Psoas muscle (tissue), 8 donors: ENCODE data around the gene NEK6. TPM values are rescaled to one million over a fixed set of nuclear protein-coding genes. Genes with fewer than 3 reads are reported as not detected.

Experiments used
- ATAC-seq, 4 donors: fragments of 200-7000 bp; cut with Tn5 transposase; one replicate each; pipeline ENCODE4 v1.9.1; 2020; ENCODE audit warnings: moderate library complexity in 3 of 4, mild to moderate bottlenecking in 2 of 4
- DNase-seq, 2 donors: peaks; one replicate each; pipeline ENCODE4 v3.0.0-alpha.2; 2020
- H3K27ac ChIP-seq: fragments of 200-600 bp; one replicate; pipeline ENCODE4 v1.8.0; 2022
- H3K27me3 ChIP-seq, 3 donors: fragments of 200-600 bp in 1 of 3; one replicate each; pipeline versions ENCODE4 v1.6.1 to v1.8.0; 2013 to 2022; ENCODE audit warnings: low read length in 2 of 3, mild to moderate bottlenecking in 2 of 3, moderate library complexity in 1 of 3; ENCODE audit not compliant: insufficient read depth in 3 of 3
- H3K36me3 ChIP-seq, 2 donors: fragments of 200-600 bp in 1 of 2; one replicate each; pipeline versions ENCODE4 v1.6.1 to v1.8.0; 2013 to 2022; ENCODE audit warnings: low read depth in 1 of 2, mild to moderate bottlenecking in 1 of 2, moderate library complexity in 1 of 2; ENCODE audit not compliant: insufficient read depth in 1 of 2
- H3K4me1 ChIP-seq: fragments of 200-600 bp; one replicate; pipeline ENCODE4 v1.8.0; 2022
- H3K4me3 ChIP-seq: fragments of 200-600 bp; one replicate; pipeline ENCODE4 v1.8.0; 2022; ENCODE audit warnings: mild to moderate bottlenecking
- H3K9me3 ChIP-seq: fragments of 200-600 bp; one replicate; pipeline ENCODE4 v1.8.0; 2022
- CTCF ChIP-seq: fragments of 200-600 bp; IDR thresholded peaks from one replicate; pipeline ENCODE4 v1.8.0; 2022; ENCODE audit warnings: antibody characterized with exemption
- WGBS, 3 donors: extraction: QIAGEN DNeasy Blood & Tissue Kit; methylation state at CpG; one replicate each; pipeline versions ENCODE4 v1.1.6 to v1.1.7; 2013; 5-methylcytosine and 5-hydroxymethylcytosine counted together
- intact Hi-C, 2 donors: fragments of 100-400 bp; cut with DNase I; formaldehyde crosslinking; loops; one replicate each; pipeline versions ENCODE4 v1.11.0 to v1.14.2; 2022
- polyA plus RNA-seq, 3 donors: library from polyadenylated mRNA; stranded (reverse); fragments of 200-250 nt; gene quantifications; one replicate each; pipeline ENCODE4 v1.2.3, GENCODE V29; 2013
- total RNA-seq, 4 donors: library from RNA; stranded (reverse); fragmentation: NEBNext Ultra II Directional in 2 of 4; extraction: Animal tissue kit (Norgen Biotek cat#: 25700) in 2 of 4; gene quantifications; one replicate each; pipeline versions ENCODE4 v1.2.1 to v1.2.4, GENCODE V29; 2021 to 2023
- donor health status: healthy with polysubstance abuse.
- donor health status: DM: no; HTN: no; CAD: no; lungs with moderate emphysema.
- donor health status: Bipolar disorder and iron deficiency.
- donor health status: healthy.
- donor health status: DM: yes; HTN: yes; CAD: no.
- donor health status: DM: no; HTN: no; CAD: no.
- donor health status: DM: no; HTN: no; CAD: no.
- donor health status: DM: yes; HTN: yes; CAD: no.

Gene NEK6
- total and polyA plus RNA-seq, 7 donors = 2.0 to 16.0 (median 5.3) TPM

GRCh38 chr9:124277420-124277819, 19.7 kb downstream of the NEK6 start:
- 87 to 90% (median 88%) methylated on average over 17 of the region's 17 CpGs for WGBS, 3 donors
- peaks cover 24% of the 10 kb centered on the region for H3K4me1 ChIP-seq
- H3K36me3 ChIP-seq = no peaks in the 10 kb centered on the region
- no peaks in the 10 kb centered on the region for H3K9me3 ChIP-seq
- H3K4me3 ChIP-seq = no peak overlapping the region
- no peak for DNase-seq
- no peak overlapping the region for H3K27ac ChIP-seq
- TF ChIP-seq CTCF = no peak
- intact Hi-C loops = no loop called here
- no peaks in the 10 kb centered on the region for H3K27me3 ChIP-seq
- ATAC-seq = no peak

- intact Hi-C loops = no loop called here
- ATAC-seq = no peak
- Histone ChIP-seq H3K27ac (no peak overlapping the region), H3K27me3 (no peaks in the 10 kb centered on the region), H3K4me1 (peaks cover 28% of the 10 kb centered on the region), H3K36me3 (no peaks in the 10 kb centered on the region), H3K9me3 (no peaks in the 10 kb centered on the region), H3K4me3 (no peak overlapping the region)
- no peak for TF ChIP-seq CTCF
- DNase-seq = no peak
- 87 to 93% (median 91%) methylated on average over 18 of the region's 18 CpGs for WGBS, 3 donors
Observed at GRCh38 chr9:124278054-124278540, 20.3 kb downstream of the NEK6 start.

GRCh38 chr9:124279531-124280175, 21.9 kb downstream of the NEK6 start:
- H3K27me3 ChIP-seq = no peaks in the 10 kb centered on the region
- H3K4me3 ChIP-seq = no peak overlapping the region
- DNase-seq (no peak), ATAC-seq (peak in 2 of 4 donors; percentile 12 to 40)
- TF ChIP-seq CTCF = no peak
- no peaks in the 10 kb centered on the region for H3K9me3 ChIP-seq
- no peaks in the 10 kb centered on the region for H3K36me3 ChIP-seq
- WGBS, 3 donors = 55 to 60% (median 58%) methylated on average over 11 of the region's 11 CpGs
- H3K27ac ChIP-seq = no peak overlapping the region
- H3K4me1 ChIP-seq = peaks cover 28% of the 10 kb centered on the region
- intact Hi-C loops = no loop called here

GRCh38 chr9:124280176-124280691, 22.5 kb downstream of the NEK6 start:
- ATAC-seq = peak; percentile 13 to 55 (median 35)
- WGBS, 3 donors = 57 to 64% (median 59%) methylated on average over 16 of the region's 16 CpGs
- Histone ChIP-seq H3K9me3 (no peaks in the 10 kb centered on the region), H3K4me1 (peaks cover 28% of the 10 kb centered on the region), H3K27me3 (no peaks in the 10 kb centered on the region), H3K27ac (no peak overlapping the region), H3K4me3 (no peak overlapping the region), H3K36me3 (no peaks in the 10 kb centered on the region)
- no peak for DNase-seq
- intact Hi-C loops = no loop called here
- no peak for TF ChIP-seq CTCF
